Non-pigmented ciliary epithelial cell (primary cell): Measurements from ENCODE around the gene APC2.
"Not testable (repeated sequence)": the region's sequence is repeated elsewhere in the genome, so short reads cannot be mapped to it uniquely, and the experiment has no call there.

Source experiments
- DNase-seq: peaks from one replicate; pipeline ENCODE4 v3.0.0-alpha.2; 2010; ENCODE audit warnings: low read depth

Gene APC2

DNA sequence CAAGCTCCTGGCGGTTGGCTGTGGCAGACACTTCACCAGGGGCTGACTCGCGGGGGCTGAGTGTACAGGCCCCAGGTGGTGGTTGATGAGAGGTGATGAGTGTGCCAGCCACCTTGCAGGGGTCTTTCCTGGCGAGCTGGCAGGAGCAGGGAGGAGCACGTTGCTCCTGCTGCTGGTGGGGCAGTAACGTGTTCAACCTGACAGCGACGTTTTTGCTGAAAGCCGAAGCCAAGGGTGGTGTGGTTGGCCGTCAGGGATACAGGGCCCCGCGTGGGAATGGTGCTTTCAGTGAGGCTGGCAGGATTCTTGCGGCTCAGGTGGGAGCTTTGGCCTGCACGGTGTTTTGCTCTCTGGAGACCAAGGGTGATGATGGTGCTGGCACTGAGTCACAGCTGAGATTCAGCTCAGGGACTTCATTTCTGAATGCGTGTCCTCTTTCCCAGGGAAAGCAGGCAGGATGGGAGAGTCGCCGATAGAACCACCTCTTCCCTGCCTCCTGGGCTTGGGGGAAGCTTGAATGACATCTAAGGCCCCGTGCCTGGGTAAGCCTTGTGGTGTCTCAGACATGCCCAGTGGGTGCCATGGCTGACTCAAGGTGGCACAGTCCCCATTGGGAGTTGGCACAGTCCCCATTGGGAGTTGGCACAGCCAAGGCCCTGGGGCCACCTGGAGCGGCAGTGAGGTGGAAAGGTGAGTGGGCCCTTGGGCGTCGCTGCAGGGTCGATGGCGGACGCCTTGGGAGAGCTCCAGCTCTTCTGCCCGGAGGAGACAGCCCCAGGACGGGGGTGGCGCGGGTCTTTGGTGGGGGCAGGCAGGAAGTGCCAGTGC lies 33.7 kb upstream of the APC2 start:
- DNase-seq = no peak

DNA sequence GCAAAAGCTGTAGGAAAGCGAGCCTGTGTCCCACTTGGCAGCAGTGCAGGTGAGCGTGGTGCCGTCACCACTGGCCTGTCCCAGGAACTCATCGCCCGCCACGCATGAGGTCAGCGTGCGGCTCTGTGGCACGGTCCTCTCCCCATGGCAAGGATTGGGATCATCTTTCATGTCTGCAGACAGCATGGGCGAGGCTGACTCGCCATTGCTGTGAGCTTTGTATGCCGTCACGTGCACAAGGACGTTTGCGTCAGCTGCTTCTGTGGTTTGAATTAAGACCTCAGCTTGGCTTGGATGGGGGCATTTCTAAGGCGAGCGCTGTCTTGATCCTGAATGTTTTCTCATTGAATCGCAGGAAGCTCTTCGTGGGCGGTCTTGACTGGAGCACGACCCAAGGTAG lies 32.8 kb upstream of the APC2 start:
- DNase-seq = no peak

DNA sequence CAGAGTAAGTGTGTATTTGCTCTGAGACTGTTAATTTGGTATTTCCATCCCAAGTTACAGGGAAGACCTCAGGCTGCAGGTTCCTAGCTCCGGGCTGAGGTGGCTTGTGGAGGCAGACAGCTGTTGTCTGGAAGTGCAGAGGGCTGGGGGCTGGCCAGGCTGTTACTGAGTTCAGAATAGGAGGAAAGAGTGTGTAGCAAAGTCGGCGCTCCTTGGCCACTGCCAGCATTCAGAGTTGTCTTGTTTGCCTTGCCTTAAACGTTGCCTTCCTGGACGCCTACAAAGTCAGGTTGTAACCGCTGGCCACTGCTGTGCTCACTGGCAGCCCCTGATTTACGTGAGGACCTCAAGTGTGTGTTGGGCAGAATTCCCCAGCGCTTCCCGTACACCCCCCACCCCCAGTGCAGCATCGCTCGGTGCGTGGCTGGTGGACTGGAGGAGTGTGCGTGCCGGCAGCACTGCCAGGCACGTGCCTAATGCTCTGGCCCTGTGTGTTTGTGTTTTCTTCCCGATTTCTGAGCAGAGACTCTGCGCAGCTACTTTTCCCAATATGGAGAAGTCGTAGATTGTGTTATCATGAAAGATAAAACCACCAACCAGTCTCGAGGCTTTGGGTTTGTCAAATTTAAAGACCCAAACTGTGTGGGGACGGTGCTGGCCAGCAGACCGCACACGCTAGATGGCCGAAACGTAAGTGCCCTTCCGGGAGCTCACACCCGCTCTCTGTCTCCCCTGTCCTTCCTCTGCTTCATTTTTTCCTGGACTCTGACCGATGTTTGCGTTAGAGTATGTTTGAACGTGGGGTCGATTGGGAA lies 32.0 kb upstream of the APC2 start:
- DNase-seq = no peak

DNA sequence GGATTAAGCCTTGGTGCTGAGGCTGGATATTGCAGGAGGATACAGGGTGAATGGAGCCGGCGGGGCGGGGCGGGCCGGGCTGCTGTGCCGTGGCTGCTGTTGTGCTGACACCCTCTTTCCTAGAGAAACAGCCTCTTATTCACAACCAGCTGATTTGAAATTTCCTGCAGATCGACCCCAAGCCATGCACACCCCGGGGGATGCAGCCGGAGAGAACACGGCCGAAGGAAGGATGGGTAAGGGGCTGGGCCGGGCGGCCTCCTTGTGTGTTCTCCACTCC lies 31.5 kb upstream of the APC2 start:
- DNase-seq = no peak

DNA sequence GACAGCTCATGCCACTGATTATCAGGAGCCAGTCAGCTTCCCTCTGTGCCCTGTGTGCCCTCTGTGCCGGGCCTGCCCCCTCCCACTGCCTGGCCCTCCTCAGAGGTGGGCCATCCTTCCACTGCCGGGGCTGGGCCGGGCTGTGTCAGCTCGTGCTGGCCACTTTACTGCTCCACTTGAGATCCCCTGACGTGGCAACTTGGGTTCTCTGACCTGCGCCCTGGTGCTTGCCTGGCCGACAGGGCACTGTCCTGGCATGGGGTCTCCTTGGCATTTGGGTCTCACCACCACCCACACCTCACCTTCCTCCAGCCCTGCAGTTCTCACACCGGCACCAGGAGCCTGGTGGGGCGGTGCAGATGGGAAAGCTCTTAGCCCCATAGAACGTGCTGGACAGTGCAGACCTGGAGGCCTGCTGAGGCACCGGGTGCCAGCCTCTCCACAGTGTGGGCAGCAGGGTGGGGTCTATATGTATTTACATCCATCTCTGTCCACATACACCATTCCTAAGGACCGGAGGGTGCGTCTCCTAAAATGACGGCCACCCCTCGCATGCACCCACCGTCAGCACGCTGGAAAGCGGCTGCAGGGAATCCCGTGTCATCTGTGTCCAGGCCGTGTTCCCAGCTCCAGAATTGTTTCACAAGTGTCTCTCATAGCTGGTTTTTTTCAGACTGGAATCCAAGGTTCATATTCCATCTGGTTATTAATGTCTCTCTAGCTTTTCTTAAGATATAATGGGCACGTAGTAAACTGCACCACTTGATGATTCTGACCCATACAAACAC lies 30.8 kb upstream of the APC2 start:
- DNase-seq = no peak

DNA sequence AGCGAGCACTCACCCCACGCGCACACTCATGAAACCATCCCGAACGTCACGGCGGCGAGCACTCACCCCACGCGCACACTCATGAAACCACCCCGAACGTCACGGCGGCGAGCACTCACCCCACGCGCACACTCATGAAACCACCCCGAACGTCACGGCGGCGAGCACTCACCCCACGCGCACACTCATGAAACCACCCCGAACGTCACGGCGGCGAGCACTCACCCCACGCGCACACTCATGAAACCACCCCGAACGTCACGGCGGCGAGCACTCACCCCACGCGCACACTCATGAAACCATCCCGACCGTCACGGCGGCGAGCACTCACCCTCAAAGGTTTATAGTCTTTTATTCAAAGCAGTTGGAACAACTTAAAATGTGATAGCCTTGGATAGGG lies 29.8 kb upstream of the APC2 start:
- not testable (repeated sequence) for DNase-seq

DNA sequence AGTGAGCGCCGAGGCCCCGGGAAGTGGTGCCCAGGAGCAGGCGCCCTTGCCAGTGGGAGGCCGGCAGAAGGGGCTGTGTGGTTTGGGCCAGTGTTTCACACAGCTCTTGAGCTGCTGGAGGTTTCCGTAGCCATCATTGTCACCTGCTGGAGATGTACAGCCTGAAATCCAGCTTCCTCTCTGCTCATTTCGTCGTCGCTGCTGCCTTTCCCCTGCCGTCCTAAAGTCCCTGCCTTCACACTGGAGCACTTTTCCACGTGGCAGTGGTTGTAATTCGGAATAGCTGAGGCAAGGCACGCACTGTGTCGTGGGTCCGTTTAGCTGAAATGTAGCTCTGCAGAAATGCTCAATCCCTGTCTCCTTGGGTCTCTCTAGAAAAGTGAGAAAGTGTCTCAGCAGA lies 29.3 kb upstream of the APC2 start:
- no peak for DNase-seq

DNA sequence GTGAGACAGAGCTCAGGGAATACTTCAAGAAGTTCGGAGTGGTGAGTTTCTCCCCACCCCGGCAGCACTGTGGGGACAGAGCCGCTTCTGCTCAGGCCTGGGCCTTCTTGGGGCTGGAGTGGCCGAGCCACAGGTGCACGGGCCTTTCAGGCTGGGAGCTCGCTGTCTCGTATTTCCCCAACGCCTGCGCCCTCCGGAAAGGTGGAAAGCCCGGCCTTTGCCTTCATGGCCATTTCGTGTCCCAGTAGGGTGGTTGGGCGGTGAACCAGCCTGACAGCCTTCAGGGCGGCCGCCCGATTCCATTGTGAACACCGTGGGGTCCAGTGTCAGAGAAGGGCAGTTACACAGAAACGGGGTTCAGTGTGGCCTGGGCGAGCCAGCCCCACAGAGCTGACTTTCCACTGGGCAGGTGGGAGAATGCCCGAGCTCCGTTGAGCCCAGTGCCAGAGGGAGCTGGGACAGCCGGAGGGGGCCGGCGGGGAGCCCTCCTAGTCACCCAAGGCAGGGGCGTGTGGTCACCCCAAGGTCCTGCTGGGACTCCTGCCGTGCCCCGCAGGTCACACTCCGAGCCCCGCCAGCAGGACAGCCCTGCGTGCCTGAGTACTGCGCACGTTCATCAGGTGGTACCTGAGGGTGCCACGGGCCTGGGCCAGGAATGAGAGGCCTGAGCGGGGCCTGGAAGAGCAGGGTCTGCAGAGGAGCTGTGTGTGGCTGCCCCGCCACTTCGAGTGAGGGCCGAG lies 28.5 kb upstream of the APC2 start:
- DNase-seq = no peak

DNA sequence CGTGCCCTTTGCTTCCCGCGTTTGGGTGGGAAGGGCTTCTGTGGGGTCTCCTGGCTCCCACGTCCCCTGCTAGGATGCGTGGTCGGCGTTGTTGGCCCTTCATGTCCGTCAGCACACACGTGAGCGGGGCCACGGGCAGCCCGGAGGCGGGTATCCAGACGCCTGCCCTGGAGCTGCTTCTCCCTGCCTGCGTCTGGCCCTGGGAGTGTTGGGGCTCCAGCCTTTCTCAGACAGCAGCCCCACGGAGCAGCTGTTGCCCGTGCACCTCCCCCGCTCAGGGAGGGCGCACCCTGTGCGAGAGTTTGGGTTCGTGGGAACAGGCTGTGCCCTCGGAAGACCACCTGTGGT lies 28.0 kb upstream of the APC2 start:
- no peak for DNase-seq

DNA sequence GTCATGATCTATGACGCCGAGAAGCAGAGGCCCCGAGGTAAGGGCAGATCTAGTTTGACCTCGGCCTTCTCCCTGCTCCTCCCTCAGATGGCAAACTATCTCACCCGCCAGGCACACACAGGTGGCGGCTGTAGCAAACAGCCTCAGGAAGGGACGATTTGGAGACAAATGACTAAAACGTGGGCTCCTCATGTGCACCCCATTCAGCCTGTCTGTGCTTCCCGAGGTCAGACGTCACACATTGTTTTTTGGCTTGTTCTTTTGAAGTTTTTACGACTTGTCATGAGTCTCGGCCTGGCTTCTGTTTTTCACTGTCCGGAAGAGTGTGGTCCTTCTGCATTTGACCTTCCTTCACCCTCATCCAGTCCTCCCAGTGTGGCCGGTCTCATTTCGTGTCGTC lies 27.6 kb upstream of the APC2 start:
- DNase-seq = no peak

DNA sequence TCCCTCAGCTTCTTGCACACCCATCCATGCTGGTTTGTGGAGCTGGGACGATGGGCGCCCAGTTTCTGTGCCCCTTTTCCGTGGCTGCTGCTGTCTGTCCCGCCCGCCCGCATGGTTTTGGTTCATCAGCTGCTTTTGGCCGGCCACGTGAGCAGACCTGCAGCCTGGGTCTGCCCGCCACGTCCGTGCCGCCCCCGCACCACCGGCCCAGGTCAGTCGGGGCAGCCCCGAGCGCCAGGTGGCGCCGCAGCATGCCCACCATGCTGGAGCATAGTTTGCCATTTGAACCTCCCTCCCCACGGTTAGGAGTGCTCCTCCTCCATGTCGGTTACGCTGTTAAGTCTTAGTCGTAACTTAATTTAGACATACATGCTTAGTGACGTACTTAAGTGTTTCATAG lies 27.0 kb upstream of the APC2 start:
- no peak for DNase-seq

DNA sequence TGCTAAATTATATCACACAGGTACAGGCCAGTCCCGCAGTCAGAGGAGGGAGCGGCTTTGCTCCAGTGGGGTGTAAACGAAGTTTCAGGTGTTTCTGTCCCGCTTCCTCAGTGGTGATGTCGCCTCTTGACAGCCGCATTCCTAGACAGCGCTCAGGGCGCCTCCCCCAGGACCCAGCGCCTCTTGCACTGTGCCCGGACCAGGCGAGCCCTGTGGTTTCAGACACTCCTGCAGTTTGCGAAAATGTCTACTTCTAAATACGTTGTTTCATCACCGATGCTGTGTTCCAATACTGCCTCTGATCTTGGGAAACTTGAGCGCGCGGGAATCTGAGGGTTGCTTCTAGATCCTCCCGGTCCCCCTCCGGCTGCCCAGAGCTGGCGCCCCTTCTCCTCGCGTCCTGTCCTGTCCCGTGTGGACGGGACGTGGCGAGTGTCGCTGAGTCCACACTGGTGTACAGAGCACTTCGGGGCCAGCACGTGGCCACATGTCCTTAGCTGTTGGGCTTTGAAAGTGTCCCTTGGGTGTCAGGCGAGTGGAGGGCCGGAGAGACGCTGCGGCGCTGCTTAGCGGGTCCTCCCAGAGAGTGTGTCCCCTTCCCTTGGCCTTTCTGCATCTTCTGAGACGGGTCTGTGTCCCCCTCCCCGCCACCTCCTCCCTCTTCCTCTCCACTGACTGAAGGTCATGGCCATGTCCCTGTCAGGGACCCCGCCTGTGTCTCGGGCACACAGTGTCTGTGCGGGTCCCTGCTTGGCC lies 26.3 kb upstream of the APC2 start:
- DNase-seq = no peak

DNA sequence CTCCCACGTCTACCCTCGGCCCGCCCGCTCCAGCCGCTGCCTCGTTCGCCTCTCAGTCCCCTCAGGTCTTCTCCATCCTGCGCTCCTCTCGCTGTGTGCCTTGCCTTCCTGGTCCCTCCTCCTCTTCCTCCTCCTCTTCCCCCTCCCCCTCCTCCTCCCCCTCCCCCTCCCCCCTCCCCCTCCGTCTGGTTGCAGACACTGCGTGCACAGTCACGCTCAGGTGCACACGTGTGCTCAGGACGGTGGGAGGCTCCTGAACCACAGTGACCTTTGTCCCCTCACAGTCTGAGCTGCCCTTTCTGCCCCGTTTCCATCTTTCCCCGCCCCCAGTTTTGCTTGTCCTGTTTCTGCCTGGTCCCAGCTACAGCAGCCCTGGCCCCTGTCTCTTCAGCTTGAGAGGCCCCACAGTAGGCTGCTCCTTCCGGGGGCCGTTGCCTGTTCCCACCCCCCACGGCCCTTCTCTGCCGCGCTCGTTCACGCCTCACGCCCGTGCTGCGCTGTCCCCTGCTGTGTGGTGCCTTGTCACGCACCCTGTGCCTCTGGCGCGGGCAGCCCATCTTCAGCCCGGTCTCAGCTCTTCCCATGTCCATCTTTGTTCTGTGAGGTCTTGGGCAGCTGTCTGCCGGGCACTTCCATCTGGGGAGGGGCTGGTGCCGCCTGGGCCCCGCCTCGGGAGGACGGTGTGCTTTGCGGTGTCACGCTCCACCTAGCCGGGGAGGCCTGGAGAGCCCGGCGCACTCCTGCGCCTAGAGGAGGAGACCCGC lies 25.5 kb upstream of the APC2 start:
- DNase-seq = no peak

DNA sequence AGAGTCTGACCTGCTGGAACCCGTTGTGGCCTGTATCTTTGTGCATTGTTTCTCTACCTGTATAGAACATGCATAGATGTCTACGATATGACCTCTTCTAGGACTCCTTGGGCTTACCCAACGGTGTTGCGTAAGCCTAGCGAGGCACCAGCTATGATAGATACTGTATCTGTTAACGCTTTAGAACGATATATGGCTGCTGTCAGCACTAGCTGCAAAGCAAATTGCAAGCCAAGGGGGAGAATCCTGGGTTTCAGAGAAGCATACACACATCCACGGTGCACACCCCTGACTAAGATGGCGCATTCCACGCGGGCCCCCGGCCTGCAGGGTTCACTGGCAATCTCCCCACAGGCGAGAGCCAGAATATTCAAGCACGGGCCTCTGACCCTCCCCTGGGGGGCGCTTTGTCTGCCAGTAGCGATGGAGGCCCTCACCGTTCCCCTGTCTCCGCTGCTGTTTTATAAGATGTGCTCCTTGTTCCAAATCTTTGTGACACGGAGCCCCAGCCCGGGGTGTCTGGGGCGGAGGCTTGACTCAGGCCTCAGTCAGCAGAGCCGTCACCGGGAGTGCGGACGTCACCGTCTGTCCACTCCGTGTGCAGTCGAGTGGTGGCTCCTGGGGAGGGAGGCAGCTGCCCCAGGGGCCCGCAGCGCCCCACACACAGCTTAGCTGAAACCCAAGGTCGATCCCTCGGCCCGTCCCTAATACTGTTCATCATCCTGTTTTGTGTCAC lies 24.7 kb upstream of the APC2 start:
- no peak for DNase-seq

DNA sequence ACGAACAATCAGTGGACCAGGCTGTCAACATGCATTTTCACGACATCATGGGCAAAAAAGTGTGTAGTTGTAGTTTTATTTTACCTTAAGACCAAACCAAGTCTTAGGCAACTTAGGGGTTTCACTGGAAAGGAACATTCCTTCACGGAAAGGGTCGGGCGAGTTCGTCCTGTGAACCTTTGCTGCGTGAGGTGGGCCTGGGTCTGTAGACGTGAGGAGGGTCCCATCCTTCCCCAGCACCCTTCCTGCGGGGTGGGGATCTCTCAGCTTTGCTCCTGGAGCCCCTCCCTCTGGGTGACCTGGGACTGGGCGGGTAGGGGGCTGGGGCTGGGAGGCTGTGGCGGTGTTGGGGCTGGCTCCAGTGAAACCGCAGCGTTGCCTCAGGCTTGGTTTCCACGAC lies 24.0 kb upstream of the APC2 start:
- DNase-seq = no peak

DNA sequence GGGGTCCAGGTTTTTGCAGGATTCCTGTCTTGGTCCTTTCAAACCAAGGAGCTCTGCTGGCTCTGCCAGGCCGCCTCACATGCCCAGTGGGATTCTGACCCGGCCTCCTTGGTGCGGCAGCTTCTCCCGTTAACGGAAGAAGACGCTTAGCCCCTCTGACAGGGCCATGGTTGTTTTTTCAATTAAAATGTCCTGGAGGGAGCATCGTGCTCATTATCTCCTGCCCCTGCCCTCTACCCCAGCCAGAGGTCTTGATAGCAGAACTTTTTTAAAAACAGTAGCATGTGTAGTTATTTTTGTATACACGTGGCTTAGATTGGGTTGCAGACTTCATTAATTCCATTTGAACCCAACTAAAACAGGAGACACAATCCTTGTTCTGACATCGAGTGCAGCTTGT lies 23.2 kb upstream of the APC2 start:
- DNase-seq = no peak

DNA sequence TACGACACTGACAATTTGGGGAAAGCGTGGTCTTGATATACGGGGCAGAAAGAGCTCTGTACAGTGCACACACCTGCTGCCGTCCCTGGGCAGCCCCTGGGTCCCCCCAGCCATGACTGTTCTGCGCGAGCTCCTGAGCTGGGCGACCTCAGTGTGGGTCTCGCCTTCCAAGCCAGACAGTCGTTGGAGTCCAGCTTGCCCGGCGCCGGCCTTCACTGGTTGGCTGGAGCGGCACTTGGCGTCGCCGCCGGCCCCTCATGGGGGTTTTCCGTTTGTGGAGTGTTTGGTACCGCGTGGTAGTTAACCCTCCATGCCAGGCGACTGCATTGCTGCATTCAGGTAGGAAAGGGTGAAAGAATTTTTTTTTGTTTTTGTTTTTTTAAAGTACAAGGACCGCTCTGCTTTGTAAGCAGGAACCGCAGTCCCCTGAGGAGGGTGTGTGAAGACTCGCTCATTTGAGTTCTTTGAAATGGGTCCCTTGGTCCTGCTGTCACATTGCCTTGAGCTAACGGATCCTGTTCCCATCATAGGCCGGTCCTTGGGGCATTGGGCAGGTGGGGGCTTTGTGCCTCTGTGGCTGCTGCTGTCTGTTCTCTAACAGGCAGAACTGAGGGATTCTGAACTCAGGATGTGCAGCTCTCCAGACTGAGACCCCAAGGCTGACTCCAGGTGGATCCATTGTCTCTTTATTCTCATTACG lies 22.6 kb upstream of the APC2 start:
- DNase-seq = no peak

DNA sequence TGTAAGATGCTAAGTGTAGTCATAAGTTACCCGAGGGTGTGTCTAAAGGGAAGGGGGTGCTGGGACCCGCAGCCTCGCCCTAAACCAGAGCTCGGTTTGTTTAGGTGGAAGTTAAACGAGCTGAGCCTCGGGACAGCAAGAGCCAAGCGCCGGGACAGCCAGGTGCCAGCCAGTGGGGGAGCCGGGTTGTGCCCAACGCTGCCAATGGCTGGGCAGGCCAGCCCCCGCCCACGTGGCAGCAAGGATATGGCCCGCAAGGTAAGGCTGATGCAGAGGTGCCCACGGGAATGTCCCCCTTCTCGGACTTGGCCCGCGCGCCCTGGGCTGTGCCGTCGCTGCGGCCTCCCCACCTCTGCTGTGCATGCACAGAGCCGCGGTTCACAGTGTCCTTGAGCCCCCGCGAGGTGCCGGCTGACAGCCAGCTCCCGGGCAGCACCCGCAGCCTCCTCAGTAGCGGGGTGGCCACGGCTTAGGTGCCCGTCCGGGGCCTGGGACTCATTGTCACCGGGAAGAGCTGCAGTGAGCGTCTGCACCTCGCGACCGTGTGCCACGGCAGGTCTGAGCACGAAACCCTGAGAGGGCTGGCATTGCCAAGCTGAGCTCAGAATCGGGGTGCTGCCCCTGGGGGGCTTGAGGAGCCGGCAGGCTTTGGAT lies 21.1 kb upstream of the APC2 start:
- no peak for DNase-seq

DNA sequence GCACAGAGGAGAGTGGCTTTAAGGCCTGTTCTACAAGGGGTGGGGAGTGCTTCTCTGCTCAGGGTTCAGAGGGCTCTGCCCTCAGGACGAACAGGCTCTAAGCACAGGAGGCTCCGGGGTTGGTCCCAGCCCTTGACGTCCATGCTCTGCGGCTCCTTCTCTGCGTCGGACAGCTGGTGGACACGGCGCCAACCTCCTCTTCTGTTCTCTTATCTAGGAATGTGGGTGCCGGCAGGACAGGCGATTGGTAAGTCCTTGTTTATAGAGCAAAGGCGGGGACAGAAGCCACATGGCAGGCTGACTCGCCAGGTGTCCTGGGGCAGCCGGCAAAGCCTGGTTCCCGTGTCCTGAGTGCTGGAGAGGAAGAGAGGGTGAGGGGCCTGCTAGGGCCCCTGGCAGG lies 20.2 kb upstream of the APC2 start:
- DNase-seq = no peak
